ENCODE data around the gene SH3BP1.

GRCh38 chr22:37608477-37609239, 30.8 kb upstream of the SH3BP1 start, which contains the start of gene GGA1:
- TF ChIP-seq USF1 (IDR thresholded peaks at IDR 0.05) (no peak), REST (IDR thresholded peaks at IDR 0.05; ENCODE audit: low read depth) (no peak), TEAD4 (IDR thresholded peaks at IDR 0.05) (0 out of 2 replicates have a peak, but pooled peaks have one; percentile 7), TAF1 (IDR thresholded peaks at IDR 0.05; ENCODE audit: low read depth) (peak; percentile 56), MAX (IDR thresholded peaks at IDR 0.05) (peak; percentile 85), NFIC (IDR thresholded peaks at IDR 0.05) (no peak)

Data from Ishikawa (cell line).